ENCODE measurements around the gene IVD.
A peak's percentile ranks its signal among the peaks of the same experiment; 100 is the strongest.

IVD gene

GRCh38 chr15:40439960-40440742 lies 34.6 kb downstream of the IVD start:
- DNase-seq, result no peak

GRCh38 chr15:40440743-40441564 lies 35.4 kb downstream of the IVD start, which contains the start of gene BAHD1:
BAHD1 (plus strand) TSS chr15:40440953; CDS start chr15:40458465, 17,512 bp downstream.
- peak; percentile 91 to 96 (median 93) for DNase-seq

GRCh38 chr15:40441565-40442531 lies 36.3 kb downstream of the IVD start:
- no peak for DNase-seq

GRCh38 chr15:40443255-40443654 lies 37.7 kb downstream of the IVD start:
- no peak for DNase-seq

GRCh38 chr15:40443846-40444245 lies 38.3 kb downstream of the IVD start:
- DNase-seq, result no peak

- DNase-seq, result no peak
These were observed 39.1 kb downstream of the IVD start for GRCh38 chr15:40444736-40445135.

GRCh38 chr15:40445421-40445922 lies 39.9 kb downstream of the IVD start:
- no peak for DNase-seq

- DNase-seq, result no peak
These were observed 40.5 kb downstream of the IVD start for GRCh38 chr15:40446144-40446543.

GRCh38 chr15:40448354-40448753 lies 42.8 kb downstream of the IVD start:
- DNase-seq, result no peak

- no peak for DNase-seq
These were observed 43.7 kb downstream of the IVD start for GRCh38 chr15:40449275-40449674.

GRCh38 chr15:40450047-40450446 lies 44.5 kb downstream of the IVD start:
- no peak for DNase-seq

- no peak for DNase-seq
These were observed 46.0 kb downstream of the IVD start for GRCh38 chr15:40451527-40452158.

- peak in 1 of 5 experiments; percentile 41 for DNase-seq
These were observed 46.9 kb downstream of the IVD start for GRCh38 chr15:40452296-40453090.

GRCh38 chr15:40453941-40454340 lies 48.3 kb downstream of the IVD start:
- DNase-seq, result peak in 1 of 5 experiments; percentile 81

- no peak for DNase-seq
These were observed 49.4 kb downstream of the IVD start for GRCh38 chr15:40454904-40455391.

GRCh38 chr15:40456299-40456712 lies 50.7 kb downstream of the IVD start:
- no peak for DNase-seq

GRCh38 chr15:40456738-40457137 lies 51.1 kb downstream of the IVD start:
- DNase-seq, result no peak

GRCh38 chr15:40458495-40459371 lies 53.1 kb downstream of the IVD start:
- DNase-seq, result no peak

- DNase-seq, result no peak
These were observed 53.9 kb downstream of the IVD start for GRCh38 chr15:40459391-40460015.
